Hematopoietic multipotent progenitor cell treated with erythropoietin and hydrocortisone succinate and interleukin-3 and kit ligand, for 15 days (in vitro differentiated cells): ENCODE data around the gene CEP63.
"Not testable (repeated sequence)": the region's sequence is repeated elsewhere in the genome, so short reads cannot be mapped to it uniquely, and the experiment has no call there.

Source experiments
- DNase-seq: peaks from one replicate; pipeline ENCODE4 v3.0.0-alpha.2; 2015; ENCODE audit warnings: low spot score

Gene CEP63

DNA sequence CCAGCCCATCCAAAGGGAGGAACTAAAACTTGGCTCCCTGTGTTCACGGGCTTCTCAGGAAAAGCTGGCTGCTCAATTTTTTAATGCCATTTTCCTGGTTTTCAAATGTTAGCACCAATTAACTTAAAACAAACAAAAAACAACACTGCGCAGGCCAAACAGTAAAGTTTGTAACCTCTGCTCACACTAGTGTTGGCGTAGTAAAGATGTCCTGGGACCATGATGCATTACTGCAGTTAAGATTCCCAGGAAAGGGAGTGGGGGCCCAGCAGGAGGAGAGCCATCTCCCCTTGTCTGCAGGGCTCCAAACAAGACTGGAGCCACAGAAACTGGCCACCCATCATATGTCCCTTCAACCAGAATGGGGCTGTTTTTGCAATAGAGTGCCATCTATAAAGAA lies 91.0 kb downstream of the CEP63 start:
- DNase-seq: no peak

DNA sequence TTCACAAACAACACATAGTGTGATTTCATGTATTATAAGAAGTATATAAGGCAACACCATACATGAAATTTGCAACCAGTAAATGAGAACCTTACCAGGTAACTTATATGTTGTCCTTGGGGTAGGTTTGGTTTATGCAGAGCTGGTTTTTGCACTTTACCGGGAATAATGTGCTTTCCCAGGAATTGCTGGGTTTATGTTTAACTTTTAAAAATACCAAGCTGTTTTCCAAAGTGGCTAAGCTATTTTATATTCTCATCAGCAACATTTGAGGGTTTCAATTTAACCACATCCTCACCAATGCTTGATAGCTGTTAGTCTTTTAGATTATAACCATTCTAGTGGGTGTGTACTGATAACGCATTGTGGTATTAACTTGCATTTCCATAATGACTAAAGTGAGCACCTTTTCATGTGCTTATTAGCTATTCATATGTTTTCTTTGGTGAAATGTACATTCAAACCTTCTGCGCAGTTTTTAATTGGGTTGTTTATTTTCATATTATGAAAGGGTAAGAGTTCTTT lies 93.3 kb downstream of the CEP63 start:
- DNase-seq: no peak

DNA sequence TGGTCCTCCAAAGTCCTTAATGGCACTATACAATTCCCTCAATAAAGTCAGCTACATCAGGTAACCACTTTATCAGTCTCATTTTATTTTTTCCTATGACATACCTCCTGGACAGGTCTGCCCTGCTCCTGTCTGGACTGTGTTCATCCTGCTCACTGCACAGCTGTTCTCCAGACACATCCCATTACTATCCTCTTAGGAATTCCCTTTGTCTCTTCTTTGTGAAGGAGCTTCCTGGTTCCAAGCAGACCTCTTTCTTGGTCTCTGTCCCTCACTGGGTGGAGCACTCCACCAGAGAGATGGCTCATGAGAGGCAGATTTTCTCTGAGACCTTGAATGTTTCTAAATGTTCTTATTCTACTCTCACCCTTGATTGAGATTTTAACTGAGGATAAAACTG lies 104.9 kb downstream of the CEP63 start:
- no peak for DNase-seq

DNA sequence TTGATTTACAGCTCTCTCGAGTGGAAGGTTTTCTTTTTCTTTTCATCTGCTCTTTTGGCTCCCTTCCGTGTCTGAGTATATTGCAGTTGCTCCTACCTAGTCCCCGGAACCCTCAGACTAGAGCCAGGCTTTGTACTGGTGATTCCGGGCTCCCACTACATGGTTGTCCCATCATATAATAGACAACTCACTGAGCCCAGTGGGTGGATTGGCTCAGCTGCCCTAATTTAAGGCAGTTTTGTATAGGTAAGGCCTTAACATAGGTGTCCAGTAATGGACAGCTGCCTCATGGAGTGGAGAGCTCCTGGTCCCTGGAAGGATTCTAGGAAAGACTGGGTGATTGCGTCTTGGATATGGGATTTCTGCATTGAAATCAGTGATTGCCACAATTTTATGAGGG lies 106.9 kb downstream of the CEP63 start:
- no peak for DNase-seq

DNA sequence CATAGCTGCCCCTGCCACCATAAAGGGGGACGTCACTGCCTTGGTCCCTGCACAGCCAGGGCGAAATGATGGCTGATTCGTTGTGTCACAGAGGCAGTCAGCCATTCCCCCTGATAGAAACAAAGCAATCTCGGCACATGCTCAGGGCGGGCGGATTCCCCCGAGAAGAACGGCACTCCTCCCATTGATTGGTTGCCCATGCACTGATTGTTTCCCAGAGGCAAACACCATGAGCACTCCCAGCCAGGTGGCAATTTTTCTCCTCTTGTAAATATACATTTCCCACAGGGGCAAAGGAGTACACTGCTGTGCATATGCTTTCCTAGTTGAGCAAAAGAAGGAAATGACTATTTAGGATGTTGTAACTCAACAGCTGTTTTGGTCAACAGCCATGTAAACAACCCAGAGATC lies 108.5 kb downstream of the CEP63 start:
- no peak for DNase-seq

DNA sequence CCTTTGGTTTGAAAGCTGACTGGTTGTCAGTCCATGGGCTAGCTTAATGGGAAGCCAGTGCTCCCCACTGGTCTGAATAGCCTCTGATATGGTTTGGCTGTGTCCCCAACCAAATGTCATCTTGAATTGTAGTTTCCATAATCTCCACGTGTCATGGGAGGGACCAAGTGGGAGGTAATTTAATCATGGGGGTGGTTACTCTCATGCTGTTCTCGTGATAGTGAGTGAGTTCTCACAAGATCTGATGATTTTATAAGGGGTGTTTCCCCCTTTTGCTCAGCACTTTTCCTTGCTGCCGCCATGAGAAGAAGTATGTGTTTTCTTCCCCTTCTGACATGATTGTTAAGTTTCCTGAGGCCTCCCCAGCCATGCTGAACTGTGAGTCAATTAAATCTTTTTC lies 109.1 kb downstream of the CEP63 start:
- not testable (repeated sequence) for DNase-seq

DNA sequence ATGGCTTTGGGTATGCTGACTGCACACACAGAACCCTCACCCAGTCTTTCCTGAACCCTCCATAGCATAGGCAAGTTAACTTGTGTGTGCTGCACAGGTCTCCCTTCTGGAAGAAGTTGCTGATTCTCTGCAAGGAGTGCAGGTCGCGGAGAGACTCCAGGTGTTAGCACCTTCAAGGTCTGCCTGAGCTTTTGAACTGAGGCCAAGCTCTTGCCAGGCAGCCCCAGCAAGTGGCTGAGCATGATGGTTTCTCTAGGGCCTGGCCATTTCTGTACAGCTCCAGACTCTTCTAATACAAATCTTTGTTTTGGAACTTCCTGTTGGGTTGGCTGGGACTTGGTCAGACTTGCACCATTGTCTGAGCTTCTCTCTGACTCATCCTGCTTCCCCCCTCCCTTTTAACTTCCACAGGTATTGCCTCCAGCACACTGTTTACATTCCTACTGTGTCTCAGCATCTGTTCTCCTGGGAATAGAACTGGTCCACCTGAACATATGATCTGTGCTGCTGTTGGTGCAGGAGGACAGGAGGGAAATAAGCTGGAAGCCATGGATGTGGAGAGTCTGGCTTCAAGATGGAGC lies 111.6 kb downstream of the CEP63 start:
- no peak for DNase-seq

DNA sequence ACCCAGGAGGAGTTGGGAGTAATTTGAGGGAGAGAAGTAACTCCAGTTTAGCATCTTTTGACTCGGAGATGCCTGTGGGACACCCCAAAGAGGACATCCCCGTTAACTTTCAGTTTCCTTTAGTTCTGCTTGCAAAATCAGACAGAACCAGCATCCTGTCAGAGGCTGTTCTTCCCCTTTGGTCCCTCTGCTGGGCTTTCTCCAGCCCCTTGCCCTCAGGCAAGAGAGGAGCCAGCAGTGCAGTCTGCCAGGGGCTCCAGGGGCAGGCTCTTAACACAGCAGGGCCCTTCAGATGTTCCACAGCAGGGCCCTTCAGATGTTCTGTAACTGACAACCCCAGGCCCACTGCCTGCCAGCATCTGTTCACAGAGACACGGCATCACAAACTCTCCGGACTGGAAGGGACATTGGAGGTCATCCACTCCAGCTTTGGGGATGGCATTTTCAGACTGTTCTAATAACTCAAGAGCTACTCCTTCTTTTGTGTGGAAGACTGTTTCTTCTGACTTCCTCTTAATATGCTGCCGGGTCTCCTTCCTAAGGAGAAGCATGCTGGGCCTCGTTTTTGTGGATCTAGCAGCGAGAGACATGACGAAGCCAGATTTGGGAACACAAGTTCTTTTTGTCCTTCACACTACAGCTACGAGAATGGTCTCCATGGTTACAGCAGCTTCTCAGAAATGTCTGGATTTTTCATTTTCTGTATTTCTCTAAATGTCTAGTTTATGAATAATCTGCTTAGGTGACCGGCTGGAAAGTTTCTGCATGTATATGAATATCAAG lies 113.1 kb downstream of the CEP63 start:
- no peak for DNase-seq

DNA sequence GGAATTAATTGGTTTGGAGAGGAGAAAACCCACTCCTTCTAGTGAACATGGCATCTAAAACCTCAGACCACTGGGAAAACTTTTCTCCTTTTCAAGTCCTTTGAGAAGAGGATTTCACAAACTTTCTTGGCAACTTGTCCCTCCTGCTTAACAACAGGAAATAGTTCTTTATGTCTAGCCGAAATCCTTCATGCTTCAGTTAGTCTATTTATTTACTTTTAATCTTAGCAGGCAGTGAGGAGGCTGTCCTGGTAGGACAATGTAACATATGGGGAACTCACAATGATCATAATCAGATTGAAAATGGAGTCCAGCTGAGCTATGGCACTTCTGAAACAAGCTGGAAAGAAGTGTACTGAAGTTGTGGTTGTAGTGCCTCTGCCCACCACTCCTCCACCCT lies 114.3 kb downstream of the CEP63 start:
- no peak for DNase-seq

DNA sequence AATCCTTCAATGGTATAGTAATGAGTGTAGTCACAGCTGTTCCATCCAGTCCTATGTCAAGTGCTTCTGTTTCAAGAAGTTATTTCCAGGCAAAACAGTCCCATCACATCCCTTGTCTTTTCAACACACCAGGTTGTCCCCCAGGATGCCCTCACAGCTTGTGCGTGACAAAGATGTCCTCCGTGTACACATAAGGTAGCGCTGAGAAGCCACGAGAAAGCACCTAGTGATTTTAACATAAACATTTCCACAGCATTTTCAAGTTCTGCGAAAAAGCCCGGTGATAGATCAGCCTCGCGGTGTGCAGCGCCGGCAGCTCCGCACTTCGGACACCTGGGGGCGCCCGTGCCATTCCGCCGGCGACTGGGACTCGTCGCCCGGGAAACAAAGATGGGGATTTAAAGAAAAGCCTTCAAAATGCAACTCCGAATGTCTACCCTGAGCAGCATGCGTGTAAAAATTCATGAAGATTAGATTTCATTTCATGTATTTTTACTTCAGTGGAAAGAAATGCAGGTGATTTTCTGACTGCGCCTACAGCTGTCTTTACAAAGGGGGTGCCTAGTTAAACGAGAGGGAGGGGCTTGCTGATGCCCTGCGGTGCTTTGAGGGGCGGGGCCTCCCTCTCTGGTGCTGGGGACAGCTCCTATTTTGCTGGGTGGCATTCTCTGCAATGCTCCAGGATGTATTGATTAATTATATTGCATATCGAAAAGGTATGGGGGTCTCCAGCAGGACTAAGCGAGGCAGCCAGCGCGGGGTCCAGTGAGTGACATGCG lies 115.0 kb downstream of the CEP63 start:
- DNase-seq: peak; percentile 26

DNA sequence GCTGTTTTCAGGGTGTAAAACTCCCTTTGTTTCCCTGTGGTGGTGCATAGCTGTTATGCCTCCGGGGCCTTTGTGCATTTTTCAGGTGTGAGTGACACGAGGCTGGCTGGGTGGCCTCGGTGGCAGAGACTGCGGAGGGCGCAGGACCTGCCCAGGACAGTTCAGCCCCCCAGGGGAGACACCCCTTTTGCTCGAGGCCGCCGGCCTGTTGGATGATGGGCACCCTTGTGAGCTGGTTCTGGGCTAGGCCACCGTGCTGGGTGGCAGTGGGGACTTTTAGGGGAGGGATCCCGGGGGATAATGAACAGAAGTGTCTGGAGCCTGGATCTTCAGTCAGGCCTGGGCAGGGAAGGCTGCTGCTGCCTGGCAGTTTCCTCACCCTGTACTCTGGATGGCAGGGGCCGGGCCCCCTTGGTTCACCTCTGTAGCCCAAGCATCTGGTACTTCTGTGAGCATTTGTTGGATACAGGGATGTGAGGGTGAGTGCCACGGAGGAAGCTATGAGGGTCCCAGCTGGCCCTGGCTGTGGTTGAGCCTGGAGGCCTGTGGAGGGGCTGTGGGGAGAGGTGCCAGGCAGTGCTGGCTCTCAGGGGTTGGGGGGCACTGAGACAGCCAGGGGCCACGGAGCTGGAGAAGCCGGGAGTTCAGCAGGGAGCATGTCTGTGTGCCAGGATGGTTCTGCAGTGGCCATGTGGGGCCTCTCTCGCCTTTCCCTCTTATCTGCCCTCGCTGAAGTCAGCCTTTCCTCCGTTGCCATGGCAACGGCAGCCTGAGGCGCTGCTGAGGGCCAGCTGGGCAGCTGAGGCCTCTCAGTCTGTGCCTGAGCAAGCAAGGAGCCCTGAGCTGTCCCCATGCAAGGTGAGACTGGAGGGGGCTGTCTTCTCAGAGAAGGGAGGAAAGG lies 115.9 kb downstream of the CEP63 start:
- DNase-seq: no peak

DNA sequence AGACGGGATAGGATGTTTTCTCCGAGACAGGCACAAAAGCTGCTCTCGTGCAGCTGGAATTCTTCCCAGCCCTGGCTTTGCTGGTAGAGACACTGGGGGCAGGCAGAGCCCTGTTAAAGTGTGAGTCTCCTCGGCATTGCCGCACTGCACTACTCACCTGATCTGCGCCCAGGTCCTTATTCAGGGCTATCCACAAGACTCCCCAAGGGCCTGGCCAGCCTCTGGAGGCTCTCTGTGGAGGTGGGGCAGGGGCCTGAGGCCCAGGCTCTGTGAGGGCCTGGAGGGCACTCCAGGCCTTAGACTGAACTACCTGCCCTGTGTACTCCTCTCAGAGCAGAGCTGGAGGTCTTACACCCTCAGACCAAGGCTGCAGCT lies 116.6 kb downstream of the CEP63 start:
- DNase-seq: no peak

DNA sequence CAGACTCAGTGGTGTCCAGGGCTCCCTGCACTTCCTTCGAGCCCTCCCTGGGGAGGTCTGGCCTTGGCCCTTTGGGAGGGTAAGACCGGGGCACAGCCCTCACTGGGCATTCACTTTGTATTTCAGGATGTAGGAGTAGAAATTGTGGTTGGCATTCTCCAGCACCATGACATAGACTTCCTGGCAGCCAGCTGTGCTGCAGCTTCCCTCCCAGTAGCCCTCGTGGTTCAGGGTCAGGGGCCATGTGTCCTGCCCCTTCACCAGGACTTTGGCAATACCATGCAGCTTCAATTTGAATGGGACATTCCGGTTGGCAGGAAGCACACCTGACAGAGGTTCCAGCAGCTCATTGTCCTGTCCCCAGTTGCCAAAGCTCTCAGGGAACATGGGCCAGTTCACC lies 117.6 kb downstream of the CEP63 start:
- no peak for DNase-seq

DNA sequence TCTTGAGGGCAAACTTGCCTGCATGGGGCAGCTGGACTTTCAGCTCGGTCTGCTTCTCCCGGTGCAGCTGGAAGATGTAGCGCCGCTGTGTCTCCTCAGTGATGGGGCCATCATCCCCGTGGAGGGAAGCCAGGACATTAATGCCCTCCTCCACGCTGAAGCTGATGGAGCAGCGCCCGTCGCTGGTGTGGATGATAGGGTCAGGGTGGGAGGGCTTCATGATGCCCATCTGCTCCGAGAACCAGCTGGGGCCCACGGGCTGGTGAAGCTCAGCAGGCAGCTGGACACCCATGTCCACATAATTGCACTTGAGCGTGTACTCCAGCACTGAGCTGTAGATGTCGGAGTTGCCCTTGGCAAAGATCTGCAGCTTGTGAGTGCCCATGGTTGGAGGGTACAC lies 118.1 kb downstream of the CEP63 start:
- no peak for DNase-seq

DNA sequence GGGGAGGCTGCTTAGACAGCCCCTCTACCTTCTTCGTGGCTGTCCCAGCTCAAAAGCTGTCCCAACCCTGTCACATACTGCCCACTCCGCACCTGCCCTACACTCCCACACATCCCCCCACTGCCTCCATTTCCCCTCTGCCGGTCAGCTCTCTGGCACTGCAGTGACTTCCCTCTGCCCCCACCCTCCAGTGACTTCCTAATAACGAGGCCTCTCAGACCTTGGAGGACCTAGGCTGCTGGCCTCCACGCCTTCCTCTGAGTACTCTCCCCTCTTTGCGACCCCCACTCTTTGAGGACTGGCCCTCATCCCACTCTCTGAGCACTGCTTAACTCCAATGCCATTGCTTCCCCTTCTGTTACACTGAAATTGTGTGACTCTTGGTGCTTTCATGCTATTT lies 119.7 kb downstream of the CEP63 start:
- no peak for DNase-seq

DNA sequence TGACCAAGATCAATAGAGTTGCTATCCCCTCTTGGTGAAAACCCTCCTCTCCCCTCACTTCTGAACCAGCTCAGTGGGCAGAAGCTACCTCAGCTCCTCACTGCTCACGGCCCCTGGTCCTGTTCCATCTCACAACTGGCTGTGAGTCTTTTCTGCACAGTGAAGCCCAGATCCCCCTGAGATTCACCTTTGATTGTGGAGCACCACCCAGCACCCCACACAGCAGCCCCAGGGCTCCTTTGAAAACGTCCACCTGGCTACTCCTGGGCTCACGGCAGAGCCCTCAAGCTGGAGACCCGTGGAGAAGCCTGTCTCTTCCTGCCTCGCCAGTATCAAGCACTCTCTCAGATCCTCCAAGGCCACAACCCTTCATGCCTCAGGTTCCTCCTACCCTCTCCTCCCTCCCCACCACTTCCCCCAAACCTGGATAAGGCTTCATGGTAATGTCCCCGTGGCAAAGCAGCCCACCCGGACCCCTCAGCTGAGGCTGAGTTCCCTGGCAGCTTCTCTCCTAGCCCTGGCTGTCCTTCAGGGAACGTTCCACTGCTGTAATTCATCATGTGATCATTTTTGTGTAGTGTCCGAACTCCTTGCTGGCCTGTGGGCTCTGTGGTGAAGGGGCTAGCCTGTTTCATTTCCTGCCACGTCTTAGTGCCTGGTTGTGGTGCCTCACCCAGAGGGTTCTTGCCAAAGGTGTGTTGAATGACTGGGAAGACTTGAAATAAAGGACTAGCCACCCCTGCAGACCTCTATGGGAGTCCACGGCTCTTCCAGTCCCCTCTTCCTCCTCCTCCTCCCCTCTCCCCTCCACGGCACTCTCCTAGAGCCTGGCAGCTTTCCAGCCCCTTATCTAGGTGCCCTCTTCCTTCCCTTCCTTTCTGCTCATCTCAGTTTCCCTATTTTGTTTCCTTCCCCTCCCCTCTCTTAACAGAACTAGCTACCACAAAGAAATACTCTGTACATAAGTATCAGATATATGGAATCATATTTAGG lies 120.5 kb downstream of the CEP63 start:
- DNase-seq: no peak

DNA sequence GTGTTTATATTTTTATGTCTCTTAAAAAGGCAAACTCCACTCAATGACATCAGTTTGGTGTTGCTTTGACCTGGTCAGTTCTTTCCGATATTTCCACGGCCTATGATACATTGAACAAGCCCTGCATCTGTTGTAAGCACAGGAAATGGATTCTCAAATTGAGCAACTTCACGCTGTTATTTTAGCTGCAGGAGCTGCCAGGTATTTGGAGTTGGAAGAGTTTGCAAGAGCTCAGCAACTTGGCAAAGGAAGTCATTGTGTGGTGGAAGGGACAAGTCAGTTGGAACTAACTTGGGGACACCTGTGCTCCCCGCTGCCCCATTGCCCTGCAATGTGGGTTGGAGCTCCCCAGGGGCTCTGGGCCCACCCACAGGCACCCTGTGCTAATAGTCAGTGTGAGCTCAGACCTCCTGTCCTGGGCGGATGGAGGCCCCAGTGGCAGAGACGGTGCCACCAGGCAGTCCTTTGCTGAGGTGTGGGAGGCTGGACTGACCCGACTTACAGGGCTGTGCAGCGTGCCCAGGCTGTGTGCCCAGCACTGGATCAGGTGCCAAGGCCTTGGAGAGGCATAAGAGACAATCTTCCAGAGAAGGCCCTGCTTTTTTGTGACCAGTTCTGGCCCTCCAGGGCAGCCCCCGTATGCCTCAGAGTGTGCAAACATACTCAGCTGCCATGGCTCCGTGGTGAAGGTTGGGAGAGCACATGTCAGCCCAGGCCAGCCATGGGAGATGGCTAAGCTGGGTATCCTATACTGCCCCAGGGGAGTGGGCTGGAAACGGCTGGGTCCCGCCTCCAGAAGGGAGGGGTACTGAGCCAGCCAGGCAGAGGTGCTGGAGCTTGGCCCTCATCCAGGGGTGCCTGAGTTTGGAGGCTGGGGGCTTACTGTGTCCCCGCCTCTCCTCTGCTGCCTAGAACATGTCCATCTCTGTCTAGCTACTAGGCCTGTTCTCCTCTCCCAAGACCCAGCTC lies 121.5 kb downstream of the CEP63 start:
- DNase-seq: no peak

DNA sequence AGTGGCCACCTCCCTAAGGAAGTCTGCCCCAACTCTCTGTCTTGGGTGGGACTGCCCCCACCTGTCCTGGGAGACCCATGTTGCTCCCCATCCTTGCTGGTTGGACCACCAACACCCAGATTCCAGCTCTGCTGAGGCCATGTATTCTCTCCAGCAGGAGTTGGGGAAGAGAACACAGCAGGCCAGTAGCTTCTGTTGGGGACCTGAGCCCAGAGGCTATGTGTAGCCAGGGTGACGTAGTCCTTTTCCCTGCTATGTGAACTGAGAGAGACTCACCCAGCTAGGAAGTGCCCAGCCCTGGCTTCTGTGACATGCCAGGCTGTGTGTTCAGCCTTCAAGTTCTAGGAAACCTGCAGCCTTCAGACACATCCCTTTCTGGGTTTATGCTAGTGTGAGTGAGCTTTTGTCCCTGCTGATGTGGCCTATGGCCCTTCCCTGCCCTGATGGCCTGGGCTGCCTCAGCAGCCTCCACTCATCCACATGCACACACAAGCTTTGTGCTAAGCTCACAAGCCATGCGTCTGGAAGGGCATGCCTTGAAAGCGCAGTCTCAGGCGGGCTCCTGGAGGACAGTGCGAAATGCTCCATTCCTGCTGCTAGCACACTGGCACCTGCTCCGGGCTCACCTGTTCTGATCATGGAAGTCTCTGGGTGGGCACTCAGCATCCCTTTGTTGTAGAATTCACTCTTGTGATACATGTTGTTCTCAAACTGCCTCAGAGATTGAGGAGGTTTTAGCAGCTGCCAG lies 122.3 kb downstream of the CEP63 start:
- DNase-seq: no peak
